Jurkat, Clone E6-1 (cell line): ENCODE data around the gene MTMR10. TPM values are rescaled to one million over a fixed set of nuclear protein-coding genes. Genes with fewer than 3 reads are reported as not detected.

Experiments
- DNase-seq: peaks from one replicate; pipeline ENCODE4 v3.0.0-alpha.2; 2011; ENCODE audit warnings: low read depth, low spot score
- H3K4me3 ChIP-seq: 2 replicates; pipeline ENCODE4 v1.5.1; 2011; ENCODE audit warnings: mild to moderate bottlenecking, low read length, control low read depth, moderate library complexity
- polyA plus RNA-seq: library from polyadenylated mRNA; unstranded; fragments of >200 nt; gene quantifications from one replicate; pipeline ENCODE4 v1.2.1, GENCODE V29; 2012; ENCODE audit warnings: missing spikeins; ENCODE audit not compliant: insufficient read length, insufficient read depth

Gene MTMR10, protein sequence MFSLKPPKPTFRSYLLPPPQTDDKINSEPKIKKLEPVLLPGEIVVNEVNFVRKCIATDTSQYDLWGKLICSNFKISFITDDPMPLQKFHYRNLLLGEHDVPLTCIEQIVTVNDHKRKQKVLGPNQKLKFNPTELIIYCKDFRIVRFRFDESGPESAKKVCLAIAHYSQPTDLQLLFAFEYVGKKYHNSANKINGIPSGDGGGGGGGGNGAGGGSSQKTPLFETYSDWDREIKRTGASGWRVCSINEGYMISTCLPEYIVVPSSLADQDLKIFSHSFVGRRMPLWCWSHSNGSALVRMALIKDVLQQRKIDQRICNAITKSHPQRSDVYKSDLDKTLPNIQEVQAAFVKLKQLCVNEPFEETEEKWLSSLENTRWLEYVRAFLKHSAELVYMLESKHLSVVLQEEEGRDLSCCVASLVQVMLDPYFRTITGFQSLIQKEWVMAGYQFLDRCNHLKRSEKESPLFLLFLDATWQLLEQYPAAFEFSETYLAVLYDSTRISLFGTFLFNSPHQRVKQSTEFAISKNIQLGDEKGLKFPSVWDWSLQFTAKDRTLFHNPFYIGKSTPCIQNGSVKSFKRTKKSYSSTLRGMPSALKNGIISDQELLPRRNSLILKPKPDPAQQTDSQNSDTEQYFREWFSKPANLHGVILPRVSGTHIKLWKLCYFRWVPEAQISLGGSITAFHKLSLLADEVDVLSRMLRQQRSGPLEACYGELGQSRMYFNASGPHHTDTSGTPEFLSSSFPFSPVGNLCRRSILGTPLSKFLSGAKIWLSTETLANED
- polyA plus RNA-seq, result 14.9 TPM

- peak; percentile 44 for DNase-seq
- peak within 1 kb of the TSS; percentile 86 for H3K4me3 ChIP-seq
Measured at GRCh38 chr15:30991255-30992235, at the start of gene MTMR10. TSS of gene MTMR10 (minus strand) at chr15:30991628. CDS start at chr15:30991506, 122 bp downstream.

DNA sequence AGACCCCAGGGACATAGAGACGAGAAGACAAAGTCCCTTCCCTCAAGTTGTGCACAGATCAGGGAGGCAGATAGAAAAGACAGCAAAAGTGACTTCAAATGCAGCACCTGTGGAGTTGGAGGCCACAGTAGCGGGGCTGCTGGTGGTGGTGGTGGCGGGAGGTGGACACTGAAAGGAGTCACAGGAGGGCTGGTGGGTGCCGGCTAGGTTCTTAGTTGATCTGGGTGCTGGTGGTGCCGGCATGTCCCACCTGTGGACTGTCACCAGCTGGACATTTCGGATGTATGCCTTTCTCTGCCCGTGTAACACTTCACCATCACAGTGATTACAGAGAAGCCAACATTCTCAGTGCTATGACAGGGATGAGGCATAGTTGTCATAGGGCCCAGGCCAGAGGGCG is 49.2 kb upstream of the MTMR10 start:
- DNase-seq, result no peak
- no peak overlapping the region for H3K4me3 ChIP-seq

- no peak overlapping the region for H3K4me3 ChIP-seq
- DNase-seq, result no peak
Measured at GRCh38 chr15:31039961-31040360, 48.5 kb upstream of the MTMR10 start.

DNA sequence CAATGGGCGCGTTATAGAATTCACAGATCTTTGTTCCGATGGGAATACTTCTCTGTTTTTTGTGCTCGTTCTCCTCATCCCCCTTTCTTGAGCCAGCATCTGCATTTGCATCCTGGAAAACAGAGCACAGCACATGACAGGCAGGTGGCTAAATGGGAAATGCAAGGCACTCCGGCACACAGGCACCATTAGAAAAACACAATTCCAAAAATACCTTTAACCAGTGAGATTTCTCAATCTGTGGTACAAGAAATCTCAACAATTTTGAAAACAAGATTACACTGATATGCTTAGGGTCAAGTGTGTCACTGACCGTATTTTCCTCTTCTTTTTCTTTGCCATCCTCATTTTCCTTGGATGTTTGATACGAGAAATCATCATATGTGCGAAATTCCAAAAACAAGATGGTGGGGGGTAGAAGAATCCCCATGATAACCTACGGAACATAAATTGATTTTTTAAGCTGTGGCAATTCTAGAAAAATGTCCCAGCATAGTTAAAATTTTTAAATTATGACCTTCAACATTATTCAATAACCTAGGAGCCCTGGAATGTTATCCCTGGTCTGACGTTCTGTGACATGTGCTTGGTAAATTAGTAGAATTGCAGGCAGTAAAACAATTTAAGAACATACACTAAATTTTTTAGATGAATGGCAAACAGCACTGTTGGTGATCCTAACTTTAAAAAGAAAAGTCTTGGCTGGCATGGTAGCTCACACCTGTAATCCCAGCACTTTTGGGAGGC is 46.5 kb upstream of the MTMR10 start:
- no peak overlapping the region for H3K4me3 ChIP-seq
- DNase-seq, result no peak

GRCh38 chr15:31036783-31037182 is 45.4 kb upstream of the MTMR10 start:
- DNase-seq, result no peak
- H3K4me3 ChIP-seq, result no peak overlapping the region

DNA sequence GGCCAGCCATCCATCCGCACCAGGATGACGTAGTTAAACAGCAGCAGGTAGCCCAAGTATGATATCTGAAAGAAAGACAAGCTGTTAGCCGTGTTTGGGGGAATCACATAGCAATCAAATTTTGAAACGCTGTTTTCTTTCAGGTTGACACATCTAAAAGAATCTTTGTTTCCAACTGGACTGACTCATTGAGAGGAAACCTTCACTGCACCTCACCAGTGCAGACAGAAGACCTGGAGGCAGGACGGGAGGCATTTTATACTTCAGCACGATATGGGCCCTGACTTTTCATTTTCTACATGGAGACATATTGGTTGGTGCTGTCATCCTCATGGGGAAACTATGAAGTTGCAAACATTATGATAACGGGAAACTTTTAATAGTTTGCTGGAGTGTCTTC is 44.2 kb upstream of the MTMR10 start:
- DNase-seq, result no peak
- no peak overlapping the region for H3K4me3 ChIP-seq

DNA sequence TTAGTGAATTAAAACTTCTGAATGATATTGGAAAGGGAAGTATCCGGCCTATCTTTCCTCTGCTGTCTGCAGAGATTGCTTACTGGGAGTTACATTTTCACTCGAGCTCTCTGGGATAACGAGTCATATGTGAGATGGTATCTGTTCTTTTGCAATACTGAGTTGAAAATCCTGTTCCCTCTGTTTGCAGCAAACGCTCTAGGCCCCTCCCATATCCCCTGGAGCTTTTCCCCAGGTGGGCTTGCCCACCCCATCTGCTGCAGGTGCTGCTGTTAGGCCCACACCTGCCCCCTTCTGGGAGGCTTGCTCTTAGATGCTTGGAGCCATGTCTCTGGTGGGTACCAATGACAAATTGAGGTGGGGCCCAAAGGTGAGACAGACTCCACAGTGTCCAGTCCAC is 42.7 kb upstream of the MTMR10 start:
- DNase-seq, result no peak
- no peak overlapping the region for H3K4me3 ChIP-seq

- DNase-seq, result no peak
- H3K4me3 ChIP-seq, result no peak overlapping the region
Measured at GRCh38 chr15:31032961-31033371, 41.5 kb upstream of the MTMR10 start.

- H3K4me3 ChIP-seq, result no peak overlapping the region
- no peak for DNase-seq
Measured at GRCh38 chr15:31031471-31032067, 40.1 kb upstream of the MTMR10 start.

DNA sequence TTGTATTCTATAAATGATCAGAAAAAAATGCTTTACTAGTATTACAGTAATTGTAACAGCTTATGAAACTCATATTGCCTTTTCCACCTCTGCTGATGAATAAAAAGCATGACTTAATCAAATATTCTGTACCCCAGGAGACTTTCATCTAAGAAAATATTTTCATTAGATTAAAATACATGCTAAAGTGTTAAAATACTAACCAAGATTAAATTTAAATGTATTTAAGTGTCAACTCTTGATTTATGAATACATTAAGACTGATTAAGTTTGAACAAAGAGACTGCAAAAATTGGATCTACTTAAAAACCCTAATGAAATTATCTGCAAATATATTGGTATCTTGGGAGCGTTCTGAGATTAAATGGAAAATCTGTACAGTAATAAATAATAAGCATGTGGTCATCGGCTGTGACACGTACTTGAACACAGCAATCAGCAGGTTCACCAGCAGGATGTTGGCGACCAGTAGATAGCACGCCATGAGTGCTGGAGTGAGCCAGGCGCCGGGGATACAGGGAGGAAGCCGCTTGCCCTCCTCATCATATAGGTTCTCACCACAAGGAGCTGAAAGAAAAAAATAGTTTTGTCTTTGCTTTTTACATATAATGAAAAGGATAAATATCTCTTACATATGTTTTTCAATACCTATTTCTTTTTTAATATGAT is 36.6 kb upstream of the MTMR10 start:
- H3K4me3 ChIP-seq, result no peak overlapping the region
- DNase-seq, result no peak

DNA sequence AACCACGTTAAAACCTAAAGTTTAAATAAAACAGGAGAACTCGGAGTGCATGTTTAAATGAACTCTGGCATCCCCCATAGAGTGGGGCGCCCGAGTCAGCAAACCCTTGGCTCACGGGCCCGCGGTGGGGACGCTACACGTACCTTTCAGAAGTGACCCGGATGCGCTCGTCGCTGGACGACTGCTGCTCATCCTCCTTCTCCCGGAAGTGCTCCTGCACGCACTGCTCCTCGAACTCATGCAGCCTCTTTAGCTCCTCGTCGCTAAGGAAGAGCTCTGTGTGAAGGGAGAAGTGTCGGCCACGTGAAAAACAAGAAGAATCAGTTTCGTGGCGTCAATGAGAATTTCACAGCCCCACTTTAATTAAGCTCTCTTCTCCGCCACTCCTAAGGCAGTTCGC is 34.6 kb upstream of the MTMR10 start:
- no peak for DNase-seq
- no peak overlapping the region for H3K4me3 ChIP-seq

DNA sequence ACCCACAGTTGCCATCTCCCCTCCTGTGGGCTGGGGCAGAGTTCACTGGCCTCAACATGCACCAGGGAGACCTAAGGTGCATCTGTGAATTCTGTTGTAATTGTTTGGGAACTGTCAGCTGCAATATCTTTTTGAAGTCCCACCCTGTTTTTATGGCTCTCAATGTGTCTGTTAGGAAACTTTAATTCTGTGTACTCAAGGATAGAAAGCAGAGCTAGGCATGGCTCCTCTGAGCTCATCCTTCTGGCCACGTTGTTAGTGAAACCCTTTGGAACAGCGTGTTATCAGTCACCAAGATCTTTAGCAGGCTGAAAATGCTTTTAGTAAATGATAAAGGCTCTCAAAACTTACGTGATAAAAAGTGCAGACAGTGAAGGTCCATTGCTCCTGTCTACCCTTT is 33.6 kb upstream of the MTMR10 start:
- H3K4me3 ChIP-seq, result no peak overlapping the region
- no peak for DNase-seq

DNA sequence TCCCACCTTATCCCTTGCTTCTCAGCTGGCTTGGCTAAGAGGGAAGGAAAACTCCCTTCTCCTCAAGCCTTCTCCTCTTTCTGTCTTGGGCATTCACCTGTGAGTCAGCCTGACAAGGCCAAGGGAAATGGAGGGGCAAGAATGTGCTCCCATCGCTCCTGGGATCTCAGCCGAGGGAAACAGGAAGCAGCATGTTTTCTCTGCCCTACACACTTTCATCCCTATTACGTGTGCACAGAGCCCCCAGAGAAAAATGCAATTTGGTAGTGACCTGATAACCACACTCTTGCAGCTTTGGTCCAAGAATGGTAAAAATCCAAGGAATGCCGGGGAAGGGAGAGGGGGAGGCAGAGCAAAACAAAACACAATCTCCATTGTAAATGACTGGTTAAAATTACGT is 32.9 kb upstream of the MTMR10 start:
- H3K4me3 ChIP-seq, result no peak overlapping the region
- no peak for DNase-seq

- H3K4me3 ChIP-seq, result no peak overlapping the region
- DNase-seq, result no peak
Measured at GRCh38 chr15:31023841-31024240, 32.4 kb upstream of the MTMR10 start.

GRCh38 chr15:31021067-31021665 is 29.7 kb upstream of the MTMR10 start:
- no peak for DNase-seq
- no peak overlapping the region for H3K4me3 ChIP-seq

DNA sequence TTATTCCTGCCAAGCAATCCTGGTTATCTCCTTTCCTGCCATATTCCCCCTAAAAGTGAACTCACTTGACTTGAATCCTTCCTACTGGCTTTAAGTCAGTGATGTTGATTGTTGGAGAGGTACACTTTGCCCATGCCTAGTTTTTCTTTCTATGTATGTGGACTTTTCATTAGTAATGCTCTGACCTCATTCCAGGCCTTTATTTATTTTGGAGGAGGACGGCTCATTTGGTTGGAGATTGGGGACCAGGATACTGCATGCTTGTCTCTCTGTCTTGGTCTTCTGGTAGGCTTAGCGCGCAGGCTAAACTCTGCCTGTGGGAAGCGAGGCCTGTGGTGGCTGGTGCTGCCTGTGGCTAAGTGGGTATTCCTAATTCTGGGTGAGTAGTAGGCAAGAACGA is 29.1 kb upstream of the MTMR10 start:
- DNase-seq, result no peak

DNA sequence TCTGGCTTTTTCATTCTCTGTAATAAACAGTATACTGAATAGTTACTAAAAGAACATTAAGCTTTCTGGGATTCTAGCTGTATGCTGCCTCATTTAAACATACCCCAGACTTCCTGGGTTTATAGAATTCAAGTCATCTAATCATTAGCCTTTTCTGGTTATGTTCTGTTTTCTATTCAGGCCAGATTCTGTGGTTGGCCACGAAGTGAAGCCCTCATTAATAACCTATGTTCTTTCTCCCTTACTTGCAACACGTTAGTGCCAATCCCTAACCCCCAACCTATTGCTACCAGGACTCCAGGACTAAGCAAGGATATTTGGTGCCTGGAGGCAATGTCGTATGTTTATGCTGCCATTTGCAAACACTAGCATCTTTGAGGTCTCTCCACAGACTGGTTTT is 28.6 kb upstream of the MTMR10 start:
- no peak for DNase-seq
- H3K4me3 ChIP-seq, result no peak overlapping the region

More for the DNA sequence above, 29.1 kb upstream of the MTMR10 start:
- H3K4me3 ChIP-seq, result no peak overlapping the region
